GM12891 (cell line): ENCODE data around the gene NXN.
"Not testable (repeated sequence)": the region's sequence is repeated elsewhere in the genome, so short reads cannot be mapped to it uniquely, and the experiment has no call there.

ENCODE experiments used
- POLR2A ChIP-seq: IDR thresholded peaks from 2 replicates; pipeline ENCODE4 v1.6.1; 2011; ENCODE audit warnings: low read depth, low read length, control low read depth
- POLR2AphosphoS5 ChIP-seq: IDR thresholded peaks from 2 replicates; pipeline ENCODE4 v1.6.1; 2011; ENCODE audit warnings: low read depth, low read length, control low read depth
- POU2F2 ChIP-seq: IDR thresholded peaks from 2 replicates; pipeline ENCODE4 v1.6.1; 2011; ENCODE audit warnings: low read depth, mild to moderate bottlenecking, control low read depth, low read length, moderate library complexity
- SPI1 ChIP-seq: IDR thresholded peaks from 2 replicates; pipeline ENCODE4 v1.6.1; 2011; ENCODE audit warnings: low read depth, low read length, control low read depth

DNA sequence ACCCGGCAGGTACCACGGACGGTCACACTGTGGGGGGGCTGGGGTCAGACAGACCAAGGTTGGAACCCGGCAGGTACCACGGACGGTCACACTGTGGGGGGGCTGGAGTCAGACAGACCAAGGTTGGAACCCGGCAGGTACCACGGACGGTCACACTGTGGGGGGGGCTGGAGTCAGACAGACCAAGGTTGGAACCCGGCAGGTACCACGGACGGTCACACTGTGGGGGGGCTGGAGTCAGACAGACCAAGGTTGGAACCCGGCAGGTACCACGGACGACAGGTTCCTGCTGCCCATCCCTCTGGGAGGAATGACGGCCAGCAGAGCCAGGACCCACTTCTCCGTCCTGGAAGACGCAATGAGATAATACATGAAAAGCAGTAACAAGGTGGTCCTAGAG, 27.0 kb downstream of the NXN start:
- not testable (repeated sequence) for TF ChIP-seq POLR2A, SPI1, POLR2AphosphoS5, POU2F2
